ENCODE measurements around the gene DUSP22.

DNA sequence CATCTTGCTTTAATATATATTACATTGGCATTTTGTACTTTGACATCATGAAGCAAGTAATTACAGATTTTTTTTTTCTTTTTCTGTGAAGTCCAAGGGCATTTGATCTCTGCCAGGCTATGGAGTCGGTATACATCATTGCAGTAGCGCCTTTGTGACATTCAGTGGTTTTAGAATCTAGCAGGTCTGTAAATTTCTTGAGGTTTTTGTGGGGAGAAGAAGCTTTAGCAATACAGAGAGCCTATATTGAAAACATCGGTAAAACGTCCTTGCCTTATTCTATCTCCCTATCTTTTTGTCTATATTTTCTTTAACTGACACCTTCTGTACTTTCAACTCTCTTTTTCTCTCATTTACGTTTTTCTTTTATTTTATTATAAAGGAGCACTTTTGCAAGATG is 47.2 kb downstream of the DUSP22 start:
- TF ChIP-seq BACH1 (IDR thresholded peaks at IDR 0.05; ENCODE audit: low read length) (no peak), CREB1 (IDR thresholded peaks at IDR 0.05) (no peak), POLR2A (IDR thresholded peaks at IDR 0.05; ENCODE audit: control extremely low read depth in 1 of 2, low read depth in 2 of 2, low read length in 2 of 2) (no peak), POLR2AphosphoS5 (IDR thresholded peaks at IDR 0.05; ENCODE audit: low read depth, low read length) (no peak)
- TF ChIP-seq, protein P1, sequence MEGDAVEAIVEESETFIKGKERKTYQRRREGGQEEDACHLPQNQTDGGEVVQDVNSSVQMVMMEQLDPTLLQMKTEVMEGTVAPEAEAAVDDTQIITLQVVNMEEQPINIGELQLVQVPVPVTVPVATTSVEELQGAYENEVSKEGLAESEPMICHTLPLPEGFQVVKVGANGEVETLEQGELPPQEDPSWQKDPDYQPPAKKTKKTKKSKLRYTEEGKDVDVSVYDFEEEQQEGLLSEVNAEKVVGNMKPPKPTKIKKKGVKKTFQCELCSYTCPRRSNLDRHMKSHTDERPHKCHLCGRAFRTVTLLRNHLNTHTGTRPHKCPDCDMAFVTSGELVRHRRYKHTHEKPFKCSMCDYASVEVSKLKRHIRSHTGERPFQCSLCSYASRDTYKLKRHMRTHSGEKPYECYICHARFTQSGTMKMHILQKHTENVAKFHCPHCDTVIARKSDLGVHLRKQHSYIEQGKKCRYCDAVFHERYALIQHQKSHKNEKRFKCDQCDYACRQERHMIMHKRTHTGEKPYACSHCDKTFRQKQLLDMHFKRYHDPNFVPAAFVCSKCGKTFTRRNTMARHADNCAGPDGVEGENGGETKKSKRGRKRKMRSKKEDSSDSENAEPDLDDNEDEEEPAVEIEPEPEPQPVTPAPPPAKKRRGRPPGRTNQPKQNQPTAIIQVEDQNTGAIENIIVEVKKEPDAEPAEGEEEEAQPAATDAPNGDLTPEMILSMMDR (IDR thresholded peaks at IDR 0.05; ENCODE audit: control extremely low read depth in 1 of 3, insufficient read depth in 1 of 3, low read depth in 1 of 3, low read length in 3 of 3): no peak
